Liver (tissue), 3 donors: Measurements from ENCODE around the gene ELN.

ENCODE experiments used
- CTCF ChIP-seq: fragments of 150-350 bp; IDR thresholded peaks from 2 replicates; pipeline ENCODE4 v1.5.1; 2017; ENCODE audit warnings: improper control_type of control experiment, low read depth, low read length; ENCODE audit not compliant: missing input control
- HNF4G ChIP-seq: IDR thresholded peaks from 2 replicates; pipeline ENCODE4 v1.6.1; 2016; ENCODE audit warnings: antibody characterized with exemption
- JUND ChIP-seq, 2 donors: IDR thresholded peaks; 2 replicates each; pipeline ENCODE4 v1.6.1; 2016; ENCODE audit warnings: antibody characterized with exemption in 2 of 2
- MAX ChIP-seq: IDR thresholded peaks from 2 replicates; pipeline ENCODE4 v1.6.1; 2016; ENCODE audit warnings: antibody characterized with exemption
- NR2F2 ChIP-seq: IDR thresholded peaks from 2 replicates; pipeline ENCODE4 v1.6.1; 2016; ENCODE audit warnings: antibody characterized with exemption
- REST ChIP-seq: IDR thresholded peaks from 2 replicates; pipeline ENCODE4 v1.6.1; 2016; ENCODE audit warnings: antibody characterized with exemption, mild to moderate bottlenecking
- RXRA ChIP-seq, 2 donors: IDR thresholded peaks; 2 replicates each; pipeline ENCODE4 v1.6.1; 2017 to 2018; ENCODE audit warnings: antibody characterized with exemption in 2 of 2, mild to moderate bottlenecking in 1 of 2
- YY1 ChIP-seq: IDR thresholded peaks from 2 replicates; pipeline ENCODE4 v1.6.1; 2016; ENCODE audit warnings: antibody characterized with exemption, mild to moderate bottlenecking
- donor health status: healthy.
- donor health status: healthy.

- no peak for TF ChIP-seq REST
- TF ChIP-seq CTCF = no peak
- no peak for TF ChIP-seq MAX
- TF ChIP-seq JUND (IDR thresholded peaks at IDR 0.05) = no peak
- no peak for TF ChIP-seq HNF4G
- no peak for TF ChIP-seq NR2F2
- no peak for TF ChIP-seq YY1
- no peak for TF ChIP-seq RXRA (IDR thresholded peaks at IDR 0.05)
Measured at GRCh38 chr7:74087791-74088453, 59.9 kb downstream of the ELN start.
